T follicular helper cell (primary cell): Measurements from ENCODE around the gene SLITRK4.

Source experiments
- DNase-seq: peaks from one replicate; pipeline ENCODE4 v3.0.0-alpha.2; 2020; ENCODE audit warnings: low read depth
- total RNA-seq, 2 experiments: gene quantifications; one replicate each; lab custom pipeline; 2026; lab: John Stamatoyannopoulos, UW

Gene SLITRK4, protein sequence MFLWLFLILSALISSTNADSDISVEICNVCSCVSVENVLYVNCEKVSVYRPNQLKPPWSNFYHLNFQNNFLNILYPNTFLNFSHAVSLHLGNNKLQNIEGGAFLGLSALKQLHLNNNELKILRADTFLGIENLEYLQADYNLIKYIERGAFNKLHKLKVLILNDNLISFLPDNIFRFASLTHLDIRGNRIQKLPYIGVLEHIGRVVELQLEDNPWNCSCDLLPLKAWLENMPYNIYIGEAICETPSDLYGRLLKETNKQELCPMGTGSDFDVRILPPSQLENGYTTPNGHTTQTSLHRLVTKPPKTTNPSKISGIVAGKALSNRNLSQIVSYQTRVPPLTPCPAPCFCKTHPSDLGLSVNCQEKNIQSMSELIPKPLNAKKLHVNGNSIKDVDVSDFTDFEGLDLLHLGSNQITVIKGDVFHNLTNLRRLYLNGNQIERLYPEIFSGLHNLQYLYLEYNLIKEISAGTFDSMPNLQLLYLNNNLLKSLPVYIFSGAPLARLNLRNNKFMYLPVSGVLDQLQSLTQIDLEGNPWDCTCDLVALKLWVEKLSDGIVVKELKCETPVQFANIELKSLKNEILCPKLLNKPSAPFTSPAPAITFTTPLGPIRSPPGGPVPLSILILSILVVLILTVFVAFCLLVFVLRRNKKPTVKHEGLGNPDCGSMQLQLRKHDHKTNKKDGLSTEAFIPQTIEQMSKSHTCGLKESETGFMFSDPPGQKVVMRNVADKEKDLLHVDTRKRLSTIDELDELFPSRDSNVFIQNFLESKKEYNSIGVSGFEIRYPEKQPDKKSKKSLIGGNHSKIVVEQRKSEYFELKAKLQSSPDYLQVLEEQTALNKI
- 0 to 0.04 reads per million in 2 experiments for total RNA-seq

DNA sequence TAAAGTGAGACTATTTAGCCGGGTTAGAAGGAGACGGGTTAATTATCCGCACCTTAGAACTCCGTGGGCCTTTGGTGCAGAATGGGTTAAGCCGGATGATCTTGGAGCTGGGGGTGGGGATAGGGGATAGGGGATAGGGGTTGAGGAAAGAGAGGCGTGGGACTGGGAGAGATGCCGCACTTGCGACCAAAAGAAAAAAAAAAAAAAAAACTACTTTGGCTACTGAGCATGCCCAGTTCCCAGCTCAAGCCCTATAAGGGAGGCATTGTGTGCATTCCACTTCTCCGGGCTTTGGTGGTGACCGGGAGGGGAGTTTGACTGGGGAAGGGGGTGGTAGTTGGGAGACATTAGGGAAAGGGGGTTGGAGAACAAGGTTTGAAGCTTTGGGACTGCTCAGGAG, at the start of gene SLITRK4:
TSS of gene SLITRK4 (minus strand) at position 187 of the 400 bp plus-strand sequence. CDS start 4,993 bp downstream, outside the sequence.
- no peak for DNase-seq

DNA sequence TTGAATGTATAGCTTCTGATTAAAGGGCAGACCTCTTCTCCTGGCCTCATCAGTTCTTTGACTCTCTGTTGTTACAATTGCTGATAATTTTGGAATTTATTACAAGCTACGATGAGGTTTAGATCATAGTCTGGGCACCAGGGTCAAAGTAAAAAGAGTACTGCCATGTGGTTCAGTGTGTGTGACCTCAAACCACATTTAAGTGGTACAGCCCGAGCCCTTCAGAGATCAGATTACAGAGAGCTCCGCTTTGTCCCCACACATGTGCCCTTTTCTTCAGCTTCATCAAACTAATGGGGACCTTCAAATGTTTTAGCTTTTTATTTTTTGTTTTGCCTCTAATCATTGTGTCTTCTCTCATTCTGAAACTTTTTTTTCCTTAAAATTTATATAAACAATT, 47.6 kb upstream of the SLITRK4 start:
- no peak for DNase-seq

DNA sequence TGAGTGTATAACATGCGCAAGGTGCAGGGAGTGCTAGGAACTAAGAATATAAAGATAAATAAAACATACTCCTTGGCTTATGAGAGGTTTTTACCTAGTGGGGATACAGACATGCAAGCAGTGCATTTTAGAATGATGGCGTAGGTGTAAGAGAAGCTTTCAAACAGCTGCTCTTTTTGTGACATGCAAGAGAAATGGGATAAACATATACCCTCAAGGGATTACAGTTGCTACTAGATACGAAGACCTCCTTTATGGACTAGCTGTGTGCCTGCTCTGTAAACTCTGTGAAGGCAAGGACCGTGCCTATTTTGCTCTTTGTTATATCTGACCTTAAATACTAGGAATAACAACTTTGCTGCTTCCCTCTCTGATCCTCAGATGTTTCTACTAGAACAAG, 39.0 kb upstream of the SLITRK4 start:
- DNase-seq, result no peak

DNA sequence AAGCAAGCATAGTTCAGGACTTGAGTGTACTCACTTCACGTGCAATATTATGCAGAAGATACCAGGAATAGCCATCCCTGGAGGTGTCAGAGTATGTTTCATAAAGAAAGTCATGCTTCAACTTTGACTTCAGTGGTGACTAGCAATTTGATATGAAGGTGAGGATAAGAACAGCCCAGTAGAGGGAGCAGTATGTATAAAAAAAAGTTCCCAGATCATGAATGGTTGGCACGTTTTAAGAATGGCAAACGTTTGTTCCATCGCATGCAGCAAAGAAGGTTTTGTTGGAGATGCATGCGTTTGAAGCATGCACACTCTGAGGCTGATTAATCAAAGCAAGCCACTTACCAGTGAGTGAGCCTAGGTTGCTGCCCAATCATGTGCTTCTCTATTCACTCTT, 33.5 kb upstream of the SLITRK4 start:
- DNase-seq, result no peak

DNA sequence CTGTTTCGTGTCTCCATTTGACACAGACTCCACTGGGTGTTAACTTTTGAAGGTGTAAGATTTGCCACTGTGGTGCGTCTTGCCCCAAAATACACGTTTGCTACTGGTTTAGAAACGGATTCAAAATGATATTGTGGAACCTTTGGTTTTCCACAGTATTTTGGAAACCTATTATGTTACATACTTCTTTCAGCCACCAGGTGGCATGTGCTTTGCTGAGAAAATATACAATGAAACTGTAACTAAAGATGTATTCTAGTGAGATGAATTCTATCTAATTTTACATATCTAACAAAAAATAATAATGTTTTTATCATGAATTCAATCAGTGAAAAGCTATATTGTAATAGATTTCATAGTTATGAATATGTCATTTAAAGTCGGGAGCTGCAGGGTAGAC, 28.4 kb upstream of the SLITRK4 start:
- no peak for DNase-seq

DNA sequence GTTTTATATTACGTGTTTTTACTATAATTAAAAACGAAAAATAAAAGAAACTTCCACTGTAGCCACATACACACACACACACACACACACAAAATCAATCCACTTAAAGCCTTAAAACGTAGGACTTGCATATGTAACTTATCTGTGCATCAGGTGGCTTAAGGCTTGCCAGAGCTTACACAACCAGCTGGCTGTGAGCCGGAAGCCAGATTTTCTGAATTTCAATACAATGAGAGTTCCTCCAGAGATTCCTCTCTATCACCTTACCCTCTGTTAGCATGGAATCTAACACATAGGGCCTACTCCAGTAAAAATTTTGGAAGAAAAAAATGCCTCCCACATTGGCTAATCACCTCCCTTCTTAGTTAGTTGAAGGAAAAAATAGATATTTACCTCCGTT, 27.9 kb upstream of the SLITRK4 start:
- no peak for DNase-seq

DNA sequence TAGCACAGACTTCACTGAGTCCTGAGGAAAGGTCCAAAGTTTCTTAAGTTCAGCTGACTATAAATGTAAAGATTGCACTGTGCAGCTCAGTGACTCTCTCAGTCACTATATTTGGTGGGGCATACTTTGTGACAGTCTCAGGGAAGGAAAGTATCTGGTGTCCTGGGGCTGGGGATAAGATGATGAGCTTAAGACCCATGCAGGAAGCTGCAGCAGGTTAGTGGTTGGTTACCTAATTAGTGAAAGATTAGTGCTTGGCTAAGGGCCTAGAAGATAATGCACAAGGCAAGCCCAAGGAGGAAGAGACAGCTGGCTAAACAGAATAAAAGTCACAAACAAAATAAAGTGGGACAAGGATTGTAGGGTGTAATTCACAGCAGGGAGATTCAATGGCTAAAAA, 25.4 kb upstream of the SLITRK4 start:
- DNase-seq, result no peak

DNA sequence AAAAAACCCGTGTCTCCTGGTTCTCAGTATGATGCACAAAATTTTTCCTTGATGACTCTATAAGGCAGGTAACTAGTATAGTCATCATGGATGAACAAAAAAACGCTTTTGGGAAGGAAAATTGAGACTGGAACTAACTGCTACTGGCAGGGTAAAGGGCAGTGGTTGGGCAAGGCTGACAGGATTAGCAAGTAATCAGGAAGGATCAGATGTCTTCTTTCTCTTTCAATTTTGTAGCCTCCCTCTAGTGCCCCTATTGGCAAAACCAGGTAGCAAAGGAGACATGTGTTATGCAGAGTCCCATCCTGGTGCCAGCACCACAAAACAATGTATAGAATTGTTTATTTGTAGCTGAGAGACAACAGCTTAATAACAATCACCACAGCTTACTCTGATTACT, 12.8 kb upstream of the SLITRK4 start:
- DNase-seq, result no peak

DNA sequence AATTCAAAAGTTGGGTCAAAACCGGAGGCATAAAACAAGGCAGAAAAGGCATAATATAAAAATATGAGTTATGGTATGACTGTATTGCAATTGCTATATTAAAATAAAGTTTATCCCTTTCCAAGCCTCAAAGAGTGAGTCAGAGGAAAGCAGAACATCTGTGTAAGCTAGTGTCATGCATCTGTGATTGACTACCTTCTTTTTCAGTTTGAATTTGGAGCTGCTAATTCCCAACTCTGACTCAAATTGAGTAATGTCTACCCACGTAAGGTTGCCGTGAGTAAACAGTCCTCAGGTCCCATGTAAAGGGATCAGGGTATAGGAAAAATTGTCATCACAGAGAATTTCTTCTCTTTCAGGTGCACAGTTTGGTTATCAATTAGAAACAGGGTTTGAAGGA, 6.5 kb upstream of the SLITRK4 start:
- no peak for DNase-seq

DNA sequence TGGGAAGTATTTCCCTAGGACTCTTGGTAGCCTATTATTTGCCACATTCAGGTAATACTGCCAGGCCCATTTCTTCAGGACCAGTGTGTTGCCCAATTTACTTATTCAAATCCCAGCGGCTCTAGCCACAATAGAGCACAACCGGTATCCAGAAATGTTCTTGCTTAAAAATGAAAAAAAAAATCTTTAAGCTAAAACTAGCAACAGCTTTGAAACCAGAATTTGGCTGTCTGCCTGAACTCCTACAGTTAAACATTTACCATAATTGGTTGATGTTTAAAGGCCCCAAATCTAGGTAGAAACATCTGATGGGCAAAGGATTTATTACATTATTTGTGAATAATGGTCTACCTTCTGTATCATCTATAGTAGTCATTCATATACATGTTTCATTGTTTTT, 930 bp upstream of the SLITRK4 start:
- DNase-seq, result no peak

DNA sequence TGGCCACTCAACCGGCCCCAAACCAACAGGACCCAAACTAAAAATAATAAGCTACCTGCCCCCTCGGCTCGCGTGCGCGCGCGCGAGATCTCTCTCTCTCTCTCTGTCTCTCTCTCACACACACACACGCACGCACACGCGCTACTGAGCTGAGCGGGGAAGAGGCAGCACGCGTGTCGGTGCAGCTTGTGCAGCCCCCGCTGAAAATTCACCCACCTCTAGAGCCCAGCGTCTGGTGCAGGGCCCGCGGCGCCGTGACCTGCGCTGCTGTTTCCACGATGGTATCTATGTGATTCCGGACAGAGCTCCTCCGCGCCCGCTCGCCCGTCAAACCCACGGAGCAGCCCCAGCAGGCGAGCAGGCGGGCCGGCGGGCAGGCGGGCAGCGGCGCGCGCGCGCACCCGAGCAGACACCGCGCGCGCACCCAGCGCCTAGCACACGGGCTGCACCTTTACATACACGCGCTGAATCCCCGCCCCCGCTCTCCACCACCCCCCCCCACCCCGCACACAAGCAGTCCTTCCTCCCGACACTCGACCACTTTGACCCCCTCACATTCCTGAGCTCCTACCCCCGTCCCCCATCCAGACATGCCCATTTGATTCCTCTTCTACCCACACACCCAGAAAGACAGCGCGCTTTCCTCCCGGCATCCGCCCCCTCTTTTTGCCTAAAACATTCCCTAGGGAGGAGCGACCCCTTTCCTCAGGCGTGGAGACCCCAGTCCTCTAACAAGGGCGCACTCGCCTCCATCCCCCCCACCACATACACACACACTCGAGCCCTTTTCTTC, 1.0 kb downstream of the SLITRK4 start:
- DNase-seq, result no peak

DNA sequence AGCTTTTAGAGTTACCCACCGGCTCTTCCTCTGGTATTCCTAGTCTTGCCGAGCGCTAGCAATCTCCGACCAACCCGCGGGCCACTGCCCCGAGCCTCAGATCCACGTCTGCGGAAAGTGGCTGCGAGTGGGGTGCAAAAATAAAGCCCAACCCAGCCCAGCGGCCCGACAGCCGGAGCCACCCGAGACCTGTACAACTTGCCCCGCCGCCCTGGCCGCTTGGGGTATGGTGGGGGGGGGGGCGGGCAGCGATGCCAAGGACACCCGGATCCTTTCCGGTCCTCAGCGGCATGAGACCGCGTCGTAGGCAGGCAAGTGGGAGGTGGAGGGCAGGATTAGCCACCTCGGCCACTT, 1.6 kb downstream of the SLITRK4 start:
- no peak for DNase-seq

DNA sequence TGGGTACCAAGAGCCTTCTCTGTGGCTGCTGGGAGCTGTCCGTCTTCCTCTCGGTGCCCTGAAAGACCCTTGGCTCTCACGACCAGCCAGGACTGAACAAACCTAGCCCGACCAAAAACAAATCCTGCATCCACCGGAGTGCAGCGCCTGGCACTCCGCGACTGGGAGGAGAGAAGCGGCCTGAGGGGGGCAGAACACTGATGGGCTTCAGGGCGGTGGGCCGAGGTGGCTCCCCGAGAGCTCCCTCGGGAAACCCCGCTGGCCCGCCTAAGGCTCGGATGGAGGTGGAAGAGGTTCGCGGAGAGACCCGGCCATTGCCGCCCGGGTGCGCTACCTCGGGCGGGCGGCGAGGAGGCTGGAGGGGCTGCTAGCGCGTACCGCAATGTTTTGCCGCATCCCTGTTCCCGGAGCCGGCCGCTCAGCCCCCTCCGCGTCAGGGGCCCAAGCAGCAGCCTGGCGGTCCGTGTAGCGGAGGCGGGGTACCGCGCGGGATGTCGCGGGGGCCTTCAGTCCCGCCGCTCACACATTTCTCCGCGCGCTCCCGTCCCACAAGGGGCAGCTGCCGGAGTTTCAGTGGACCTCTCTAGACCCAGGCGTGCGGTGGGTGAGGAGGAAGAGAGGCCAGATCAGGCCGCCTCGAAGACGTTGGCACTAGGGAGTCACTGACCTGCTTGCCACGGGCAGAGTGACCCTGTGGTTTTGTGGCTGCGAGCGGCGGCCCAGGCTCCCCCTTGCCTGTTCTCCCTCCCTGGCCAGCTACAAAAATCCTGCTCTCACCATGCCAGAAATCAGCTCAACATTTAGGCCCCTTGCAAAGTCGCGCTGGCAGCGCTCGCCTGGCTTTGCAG, 2.2 kb downstream of the SLITRK4 start:
- DNase-seq, result no peak

DNA sequence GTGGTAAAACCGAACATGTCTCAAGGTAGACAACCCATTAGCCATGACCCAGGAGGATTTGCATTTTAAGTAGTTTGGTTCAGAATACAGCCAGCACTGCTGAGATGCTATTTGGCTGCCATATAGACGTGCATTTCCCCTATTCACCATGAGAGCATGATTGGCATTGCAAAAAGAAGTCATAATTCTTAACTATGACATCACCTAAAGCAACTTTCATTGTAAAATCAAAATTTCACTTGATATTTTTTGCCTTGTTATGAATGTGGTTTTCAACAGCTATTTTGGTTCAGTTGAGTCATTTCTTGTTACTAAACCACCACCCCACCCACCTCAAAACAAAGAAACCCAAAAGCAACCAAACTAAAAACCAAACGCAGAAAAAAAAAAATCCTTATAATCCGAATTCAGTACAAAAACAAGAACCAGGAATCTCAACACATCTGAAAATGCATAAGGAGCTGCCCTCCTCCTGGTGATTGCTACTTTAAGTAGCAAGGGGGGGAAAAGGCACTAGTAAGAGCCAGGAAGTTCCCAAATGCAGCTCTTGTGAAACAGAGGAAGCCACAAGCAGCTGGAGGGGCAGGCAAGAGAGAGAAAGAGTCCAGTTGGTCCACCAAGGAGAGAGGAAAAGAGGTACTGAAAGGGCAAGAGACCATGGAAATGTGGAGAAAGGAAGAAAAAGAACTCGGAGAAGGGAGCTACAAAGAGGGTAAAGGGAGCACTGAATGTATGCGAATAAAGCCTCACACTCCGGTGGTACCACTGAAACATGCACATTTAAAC, 3.1 kb downstream of the SLITRK4 start:
- no peak for DNase-seq

DNA sequence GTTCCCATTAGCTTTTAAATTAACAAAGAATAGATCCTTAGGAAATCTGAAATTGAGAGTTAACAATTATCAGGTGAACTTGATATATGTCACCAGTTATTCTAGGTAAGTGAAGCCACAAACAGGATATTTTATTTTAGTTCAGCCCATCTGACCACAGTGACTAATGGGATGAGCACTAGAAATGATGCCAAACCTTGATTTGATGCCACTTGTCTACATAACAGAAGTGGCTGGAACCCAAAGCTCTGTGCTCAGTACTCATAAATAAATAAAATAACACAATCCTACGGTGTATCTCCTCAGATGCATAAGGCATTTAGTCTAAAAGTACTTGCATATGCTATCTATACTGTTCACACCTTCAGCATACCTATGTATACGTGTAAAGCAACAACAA, 12.2 kb downstream of the SLITRK4 start:
- no peak for DNase-seq

DNA sequence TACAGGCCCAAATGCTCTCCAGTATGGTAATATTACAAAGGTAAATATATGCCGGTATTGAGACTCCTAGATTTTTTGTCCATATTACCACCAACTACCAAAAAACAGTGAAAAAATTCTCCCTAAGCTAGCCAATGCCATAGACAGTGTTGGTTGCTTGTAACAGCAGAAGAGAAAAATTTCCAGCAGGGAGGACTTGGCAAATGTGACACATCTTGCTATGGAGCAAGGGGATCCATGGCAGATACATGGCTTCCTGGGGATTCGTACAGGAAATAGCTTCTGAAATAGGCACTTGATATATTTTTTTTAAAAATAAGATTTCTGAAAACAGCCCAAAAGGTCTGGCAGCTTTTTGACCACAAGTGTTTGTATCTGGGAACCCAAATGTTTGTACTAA, 14.6 kb downstream of the SLITRK4 start:
- no peak for DNase-seq

DNA sequence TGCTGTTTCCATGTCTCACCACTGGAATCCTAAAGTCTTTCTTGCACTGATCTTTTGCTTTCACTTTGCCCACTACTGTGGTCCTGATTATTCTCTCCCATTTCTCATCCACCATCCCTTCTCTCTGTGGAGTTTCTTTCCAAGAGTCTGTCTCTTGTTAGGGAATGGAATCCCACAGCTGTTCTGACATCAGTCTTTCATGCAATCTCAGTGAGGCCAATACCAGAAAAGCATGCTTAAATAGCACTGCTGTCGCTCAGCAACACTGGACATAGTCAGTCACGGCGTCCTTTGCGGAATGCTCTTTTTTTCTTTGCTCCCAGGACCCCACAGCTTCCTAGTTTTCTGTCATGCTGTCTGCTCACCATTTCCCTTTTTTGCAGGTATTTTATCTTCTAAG, 20.1 kb downstream of the SLITRK4 start:
- no peak for DNase-seq

DNA sequence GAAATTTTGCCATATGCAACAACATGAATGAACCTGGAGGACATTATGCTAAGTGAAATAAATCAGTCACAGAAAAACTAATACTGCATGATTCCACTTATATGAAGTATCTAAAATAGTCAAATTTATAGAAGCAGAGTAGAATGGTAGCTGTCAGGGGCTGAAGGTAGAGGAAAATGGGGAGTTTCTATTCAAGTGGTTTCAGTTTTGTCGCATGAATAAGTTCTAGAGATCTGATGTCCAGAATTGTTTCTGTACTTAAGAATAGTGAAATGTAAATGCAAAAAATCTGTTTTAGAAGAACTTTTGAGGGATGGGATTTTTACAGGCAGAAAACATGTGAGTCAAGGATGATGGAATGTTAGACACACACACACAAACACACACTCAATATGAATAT, 34.1 kb downstream of the SLITRK4 start:
- DNase-seq, result no peak

DNA sequence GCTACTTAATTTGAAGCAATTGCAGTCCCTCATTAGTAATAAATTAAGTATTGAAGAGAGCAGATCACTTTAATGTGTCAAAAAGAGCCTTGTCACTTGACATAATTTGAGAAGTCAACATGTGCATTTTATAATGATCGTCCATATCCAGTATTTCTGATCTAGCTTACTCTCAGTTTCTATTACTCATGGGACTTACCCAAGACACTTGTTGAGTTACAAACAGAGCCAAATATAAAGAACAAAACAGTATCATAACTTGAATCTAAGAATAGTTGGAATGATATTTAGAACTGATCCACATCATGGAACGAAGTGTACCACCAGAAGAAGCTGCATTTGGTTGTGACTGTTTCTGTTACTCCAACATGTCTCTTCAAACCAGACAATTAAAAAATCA, 54.7 kb downstream of the SLITRK4 start:
- DNase-seq, result no peak

DNA sequence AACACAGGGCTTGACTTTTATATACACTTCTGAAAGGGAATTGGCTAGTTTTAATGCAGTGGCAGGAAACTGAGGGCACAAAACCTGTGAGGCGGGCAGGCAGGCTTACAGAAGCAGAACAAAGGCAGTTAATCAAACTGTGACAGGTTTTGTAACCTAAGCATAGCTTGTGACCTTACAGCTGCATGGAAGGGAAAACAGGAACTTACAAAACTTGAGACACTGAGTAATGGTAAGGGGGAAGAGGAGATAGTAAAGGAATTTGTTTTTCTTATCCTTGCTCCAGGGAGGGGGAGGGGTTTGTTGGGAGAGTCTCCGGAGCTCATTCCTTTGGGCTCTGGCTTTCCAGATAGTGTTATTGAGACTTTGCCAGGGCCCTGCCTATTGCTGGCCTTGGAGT, 55.6 kb downstream of the SLITRK4 start:
- DNase-seq, result no peak
